GM20000 (cell line): ENCODE data around the gene IRF3.

Experiments used
- DNase-seq: peaks from one replicate; pipeline ENCODE4 v3.0.0; 2012; ENCODE audit warnings: low spot score
- TF ChIP-seq, protein P1 (sequence below): IDR thresholded peaks from 2 replicates; pipeline ENCODE4 v1.5.1; 2012; ENCODE audit warnings: mild to moderate bottlenecking, control low read depth; ENCODE audit errors: extremely low read depth, missing control alignments

Gene IRF3

DNA sequence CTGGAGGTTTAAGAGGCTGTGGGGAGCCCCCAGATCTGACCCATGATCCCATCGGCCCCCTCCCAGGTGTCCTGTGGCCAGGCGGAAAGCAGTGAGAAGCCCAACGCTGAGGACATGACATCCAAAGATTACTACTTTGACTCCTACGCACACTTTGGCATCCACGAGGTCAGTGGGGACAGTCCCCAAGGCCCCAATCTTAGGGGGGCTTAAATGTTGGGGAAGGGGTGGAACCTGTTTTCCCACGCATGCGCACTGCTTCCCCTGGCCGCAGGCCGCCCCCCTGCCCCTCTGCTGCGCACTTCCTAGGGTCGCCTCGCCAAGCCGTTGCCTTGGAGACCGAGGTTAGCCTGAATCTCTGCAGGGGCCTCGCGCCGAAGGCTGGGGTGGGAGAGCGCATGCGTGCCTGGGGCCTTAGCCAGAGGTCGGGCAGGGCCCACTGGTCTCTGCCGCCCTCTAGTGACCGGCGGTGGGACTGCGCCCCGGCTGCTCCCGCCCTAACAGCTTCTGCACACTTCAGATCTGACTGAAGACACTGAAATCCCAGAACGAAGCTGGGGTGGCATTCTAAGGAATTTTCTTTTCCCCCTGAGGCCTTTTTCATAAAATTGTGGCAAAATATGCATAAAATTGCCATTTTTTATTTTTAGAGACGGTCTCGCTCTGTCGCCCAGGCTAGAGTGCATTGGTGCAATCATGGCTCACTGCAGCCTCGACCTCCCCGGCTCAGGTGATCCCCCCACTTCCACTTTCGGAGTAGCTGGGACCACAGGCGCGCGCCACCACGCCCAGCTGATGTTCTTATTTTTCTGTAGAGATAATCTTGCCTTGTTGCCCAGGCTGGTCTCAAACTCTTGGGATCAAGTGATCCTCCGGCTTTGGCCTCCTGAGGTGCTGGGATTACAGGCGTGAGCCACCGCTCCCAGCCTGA is 15.0 kb upstream of the IRF3 start:
- TF ChIP-seq, protein P1, sequence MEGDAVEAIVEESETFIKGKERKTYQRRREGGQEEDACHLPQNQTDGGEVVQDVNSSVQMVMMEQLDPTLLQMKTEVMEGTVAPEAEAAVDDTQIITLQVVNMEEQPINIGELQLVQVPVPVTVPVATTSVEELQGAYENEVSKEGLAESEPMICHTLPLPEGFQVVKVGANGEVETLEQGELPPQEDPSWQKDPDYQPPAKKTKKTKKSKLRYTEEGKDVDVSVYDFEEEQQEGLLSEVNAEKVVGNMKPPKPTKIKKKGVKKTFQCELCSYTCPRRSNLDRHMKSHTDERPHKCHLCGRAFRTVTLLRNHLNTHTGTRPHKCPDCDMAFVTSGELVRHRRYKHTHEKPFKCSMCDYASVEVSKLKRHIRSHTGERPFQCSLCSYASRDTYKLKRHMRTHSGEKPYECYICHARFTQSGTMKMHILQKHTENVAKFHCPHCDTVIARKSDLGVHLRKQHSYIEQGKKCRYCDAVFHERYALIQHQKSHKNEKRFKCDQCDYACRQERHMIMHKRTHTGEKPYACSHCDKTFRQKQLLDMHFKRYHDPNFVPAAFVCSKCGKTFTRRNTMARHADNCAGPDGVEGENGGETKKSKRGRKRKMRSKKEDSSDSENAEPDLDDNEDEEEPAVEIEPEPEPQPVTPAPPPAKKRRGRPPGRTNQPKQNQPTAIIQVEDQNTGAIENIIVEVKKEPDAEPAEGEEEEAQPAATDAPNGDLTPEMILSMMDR: peak; percentile 98
- DNase-seq: peak; percentile 96

DNA sequence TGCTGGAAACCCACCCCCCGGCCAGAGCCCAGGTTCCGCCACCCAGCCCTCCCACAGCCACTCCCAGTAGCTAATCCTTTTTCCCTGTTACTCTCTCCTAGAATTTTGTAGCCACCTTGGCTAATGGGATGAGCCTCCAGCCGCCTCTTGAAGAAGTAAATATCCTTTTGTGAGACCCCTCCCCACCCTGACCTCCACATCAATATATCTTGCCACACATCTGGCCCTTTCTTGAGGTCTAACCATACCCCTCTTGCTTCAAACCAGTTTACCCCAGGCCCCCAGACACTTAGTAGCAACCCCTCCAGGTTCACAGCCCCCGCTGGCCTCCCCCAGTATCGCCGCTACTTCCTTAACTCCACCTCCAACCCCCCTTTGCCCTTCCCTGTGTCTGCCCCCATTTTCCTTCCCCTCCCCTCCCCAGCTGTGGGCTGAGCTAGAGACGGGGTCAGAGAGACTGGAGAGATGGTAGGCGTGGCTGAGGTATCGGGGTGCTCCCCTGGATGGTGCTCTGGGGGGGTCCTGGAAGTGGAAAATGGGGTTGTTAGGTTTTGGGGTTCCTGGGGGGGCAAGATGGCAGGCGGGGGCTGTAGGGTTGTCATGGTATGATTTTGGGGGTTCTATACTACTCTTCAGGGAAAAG is 14.2 kb upstream of the IRF3 start:
- TF ChIP-seq, protein P1: no peak
- DNase-seq: no peak

DNA sequence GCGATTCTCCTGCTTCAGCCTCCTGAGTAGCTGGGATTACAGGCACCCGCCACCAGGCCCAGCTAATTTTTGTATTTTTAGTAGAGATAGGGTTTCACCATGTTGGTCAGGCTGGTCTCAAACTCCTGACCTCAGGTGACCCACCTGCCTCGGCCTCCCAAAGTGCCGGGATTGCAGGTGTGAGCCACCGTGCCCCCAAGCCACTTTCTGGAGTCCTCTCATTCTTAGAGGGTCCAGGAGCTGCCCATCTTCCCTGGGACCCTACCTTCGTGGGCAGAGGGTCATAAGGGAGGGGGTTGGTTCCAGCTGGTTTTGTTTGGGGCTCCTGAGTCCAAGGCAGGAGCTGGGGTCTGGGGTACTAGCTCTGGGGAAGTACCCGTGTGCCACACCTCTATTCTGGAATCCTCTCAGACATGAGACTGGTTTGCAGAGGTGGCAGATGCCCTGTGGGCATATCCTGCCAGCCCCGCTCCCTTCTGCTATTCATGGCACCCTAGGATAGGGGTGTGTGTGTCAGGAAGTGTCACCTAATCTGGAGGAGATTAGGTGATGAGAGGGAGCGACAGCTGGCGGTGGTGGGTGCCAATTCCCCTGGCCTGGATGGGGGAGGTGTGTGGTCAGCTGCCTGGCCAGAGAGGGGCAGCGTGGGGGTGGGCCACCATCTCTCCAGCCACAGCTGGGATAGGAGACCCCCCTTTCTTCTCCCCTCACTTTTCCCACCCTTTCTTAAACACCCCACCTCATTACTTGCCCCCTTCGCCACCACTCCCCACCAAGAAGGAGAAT is 13.5 kb upstream of the IRF3 start:
- no peak for DNase-seq

DNA sequence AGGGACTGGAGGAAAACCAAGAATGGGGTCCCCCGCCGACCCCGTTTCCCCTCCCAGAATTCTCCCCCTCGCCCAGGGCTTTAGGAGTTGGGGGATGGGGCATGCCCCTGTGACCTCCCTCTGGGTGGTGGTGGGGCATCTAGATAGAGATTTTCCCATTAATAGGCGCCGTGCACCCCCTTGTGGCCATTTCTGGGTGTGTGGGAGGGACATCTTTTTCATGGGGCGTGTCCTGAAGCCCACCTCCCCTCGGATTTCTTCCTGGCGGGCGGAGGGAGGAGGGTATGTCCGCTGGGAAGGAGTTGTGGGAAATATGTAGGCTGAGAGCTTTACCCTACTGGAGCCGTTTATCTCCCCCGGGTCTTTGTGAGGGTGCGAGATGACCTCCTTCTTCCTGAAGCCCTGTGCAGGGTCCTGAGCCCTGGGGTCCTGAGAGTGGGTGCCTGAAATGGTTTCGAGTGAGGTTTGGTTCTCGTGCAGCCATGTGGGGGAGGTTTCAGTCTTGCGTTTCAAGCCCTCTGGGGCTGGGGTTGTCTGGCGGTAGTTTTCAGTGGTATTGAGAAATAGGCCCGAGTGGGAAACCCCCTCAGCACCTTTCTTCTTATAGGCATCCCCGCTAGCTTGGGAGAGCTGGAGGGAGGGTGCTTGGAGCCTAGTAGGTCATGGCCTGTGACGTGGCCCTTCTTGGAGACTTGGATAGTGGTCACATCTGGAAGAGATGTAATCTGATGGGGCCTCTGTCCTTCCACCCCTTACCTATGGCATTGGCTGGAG is 12.4 kb upstream of the IRF3 start:
- TF ChIP-seq, protein P1: peak; percentile 42
- peak; percentile 81 for DNase-seq

More for the DNA sequence above, 13.5 kb upstream of the IRF3 start:
- TF ChIP-seq, protein P1: no peak

DNA sequence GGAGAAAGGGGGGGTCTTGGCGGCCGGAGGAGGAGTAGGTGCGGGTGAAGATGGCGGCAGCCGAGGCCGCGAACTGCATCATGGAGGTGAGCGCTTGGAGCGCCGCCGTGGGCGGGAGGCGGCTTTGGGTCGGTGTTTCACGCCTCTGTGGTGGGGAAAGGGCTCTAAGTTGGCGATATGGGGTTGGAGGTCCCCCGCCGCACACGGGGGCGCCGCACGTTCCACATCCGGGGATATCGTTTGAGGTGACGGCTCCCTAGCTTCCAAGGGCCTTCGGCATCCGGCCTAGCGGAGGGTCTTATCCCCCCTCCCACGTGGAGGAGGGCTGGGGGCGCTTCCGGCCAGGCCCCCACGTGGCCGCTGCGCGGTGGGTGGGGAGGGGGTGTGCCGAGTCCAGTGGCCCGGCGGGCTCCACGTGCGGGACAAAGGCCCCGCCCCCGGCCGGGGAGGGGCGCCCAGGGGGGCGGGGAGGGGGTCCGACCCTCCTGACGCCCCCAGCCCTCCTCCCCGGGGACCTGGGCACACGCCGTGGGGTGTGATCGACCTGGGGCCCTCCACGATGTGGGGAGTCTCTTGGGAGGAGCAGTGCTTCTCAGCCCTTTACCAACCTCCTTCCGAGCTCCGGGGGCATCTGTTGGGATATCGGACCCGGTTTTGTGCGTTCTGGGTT is 11.7 kb upstream of the IRF3 start, which contains the start of gene PRMT1:
TSS of gene PRMT1 (plus strand) at position 41 of the 670 bp plus-strand sequence. CDS start at position 51, 10 bp downstream.
- TF ChIP-seq, protein P1: no peak
- DNase-seq: no peak

DNA sequence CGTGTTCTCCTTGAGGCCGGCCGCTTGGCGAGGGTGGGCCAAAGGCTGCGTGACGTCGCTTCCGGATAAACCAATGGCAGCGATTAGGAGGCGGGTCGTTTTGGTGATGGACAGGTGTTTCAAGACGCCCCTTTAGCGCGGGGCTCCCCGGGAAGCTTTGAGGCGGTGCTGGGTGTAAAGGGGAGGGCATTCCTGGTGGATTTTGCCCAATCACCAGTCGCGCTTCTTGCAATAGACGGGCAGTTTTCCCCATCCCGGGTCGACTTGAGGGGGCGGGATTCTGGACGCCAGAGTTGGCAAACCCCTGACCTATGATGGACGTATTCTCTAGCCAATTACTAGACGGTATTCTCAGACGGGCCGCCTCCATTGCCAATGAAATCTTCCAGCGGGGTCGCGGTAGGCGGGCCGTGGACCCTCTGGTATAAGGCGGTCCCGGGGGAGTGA is 11.2 kb upstream of the IRF3 start:
- TF ChIP-seq, protein P1: no peak
- DNase-seq: peak; percentile 97
